Measurements from ENCODE around the gene ARHGEF38. TPM values are rescaled to one million over a fixed set of nuclear protein-coding genes. Genes with fewer than 3 reads are reported as not detected.

ARHGEF38 gene
- total RNA-seq, 3 donors from 2014 or later (not counting 1 experiment from before 2014, with no cell fraction given), result not detected

DNA sequence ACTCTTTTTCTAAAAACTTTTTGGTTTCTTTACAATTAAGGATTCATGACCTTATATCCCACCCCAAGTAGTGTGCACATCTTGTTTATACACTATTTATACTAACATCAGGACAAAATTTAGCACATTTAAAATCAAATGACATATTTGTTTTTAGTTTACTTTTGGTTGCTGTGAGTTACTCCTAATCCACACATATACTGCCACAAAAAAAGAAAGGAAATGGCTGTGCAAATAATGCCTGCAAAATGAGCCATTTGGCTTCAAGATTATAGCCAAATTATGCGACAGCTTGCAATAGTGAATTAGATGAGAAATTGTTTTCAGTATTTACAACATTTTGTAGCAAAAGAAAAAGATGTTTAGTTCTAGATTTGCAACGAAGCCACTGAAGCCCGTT is 10.4 kb upstream of the ARHGEF38 start:
- ATAC-seq (no peak), DNase-seq (no peak)
- TF ChIP-seq, protein P1, sequence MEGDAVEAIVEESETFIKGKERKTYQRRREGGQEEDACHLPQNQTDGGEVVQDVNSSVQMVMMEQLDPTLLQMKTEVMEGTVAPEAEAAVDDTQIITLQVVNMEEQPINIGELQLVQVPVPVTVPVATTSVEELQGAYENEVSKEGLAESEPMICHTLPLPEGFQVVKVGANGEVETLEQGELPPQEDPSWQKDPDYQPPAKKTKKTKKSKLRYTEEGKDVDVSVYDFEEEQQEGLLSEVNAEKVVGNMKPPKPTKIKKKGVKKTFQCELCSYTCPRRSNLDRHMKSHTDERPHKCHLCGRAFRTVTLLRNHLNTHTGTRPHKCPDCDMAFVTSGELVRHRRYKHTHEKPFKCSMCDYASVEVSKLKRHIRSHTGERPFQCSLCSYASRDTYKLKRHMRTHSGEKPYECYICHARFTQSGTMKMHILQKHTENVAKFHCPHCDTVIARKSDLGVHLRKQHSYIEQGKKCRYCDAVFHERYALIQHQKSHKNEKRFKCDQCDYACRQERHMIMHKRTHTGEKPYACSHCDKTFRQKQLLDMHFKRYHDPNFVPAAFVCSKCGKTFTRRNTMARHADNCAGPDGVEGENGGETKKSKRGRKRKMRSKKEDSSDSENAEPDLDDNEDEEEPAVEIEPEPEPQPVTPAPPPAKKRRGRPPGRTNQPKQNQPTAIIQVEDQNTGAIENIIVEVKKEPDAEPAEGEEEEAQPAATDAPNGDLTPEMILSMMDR (IDR thresholded peaks at IDR 0.05), result no peak
- H3K9me3 ChIP-seq (ENCODE audit: control insufficient read depth, insufficient read depth, low read length), result no peaks in the 10 kb centered on the region
- Mint-ChIP-seq H3K9me3 (peaks cover 0 to under 1% of the 10 kb centered on the region in 2 donors), H3K4me1 (peaks cover 1 to 9% of the 10 kb centered on the region in 2 donors), H3K36me3 (no peaks in the 10 kb centered on the region), H3K27ac (no peak overlapping the region), H3K27me3 (ENCODE audit: low read depth in 2 of 2) (peaks cover 5 to 10% of the 10 kb centered on the region in 2 donors), H3K4me3 (no peak overlapping the region)
- H3K27me3 ChIP-seq (ENCODE audit: control insufficient read depth, insufficient read depth, low read length), result peaks cover 2% of the 10 kb centered on the region
- no peak overlapping the region for H3K4me3 ChIP-seq (ENCODE audit: low read length)
- no peaks in the 10 kb centered on the region for H3K4me1 ChIP-seq (ENCODE audit: control insufficient read depth, insufficient read depth, low read length)
- H3K36me3 ChIP-seq (ENCODE audit: control insufficient read depth, insufficient read depth, low read length), result no peaks in the 10 kb centered on the region
- 70% methylated on average over 3 of the region's 3 CpGs for WGBS (ENCODE audit: insufficient coverage)
- intact Hi-C loops (cut with micrococcal nuclease), result no loop called here
- no peak overlapping the region for H3K27ac ChIP-seq (ENCODE audit: low read length)

DNA sequence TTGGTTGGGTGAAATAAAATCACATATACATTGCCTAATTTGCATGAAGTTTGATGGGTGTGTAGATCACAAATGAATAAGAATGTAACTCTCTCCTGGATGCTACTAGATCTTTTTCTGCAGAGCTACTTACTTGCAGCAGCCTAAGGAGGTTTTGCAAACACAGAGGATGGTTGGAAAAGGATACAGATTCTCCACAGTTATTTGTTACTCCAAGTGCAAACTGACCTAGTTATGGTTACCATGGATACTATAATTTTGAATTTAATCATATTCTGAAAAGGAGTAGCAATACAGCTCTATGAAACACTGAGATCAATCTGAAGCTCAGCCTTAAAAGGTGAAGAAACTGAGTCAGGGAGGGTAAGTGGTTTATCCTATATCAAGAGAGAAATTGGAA is 9.1 kb upstream of the ARHGEF38 start:
- H3K27me3 Mint-ChIP-seq (ENCODE audit: low read depth in 2 of 2), result peaks cover 5 to 10% of the 10 kb centered on the region in 2 donors
- no peaks in the 10 kb centered on the region for H3K9me3 Mint-ChIP-seq
- TF ChIP-seq, protein P1 (IDR thresholded peaks at IDR 0.05), result no peak

DNA sequence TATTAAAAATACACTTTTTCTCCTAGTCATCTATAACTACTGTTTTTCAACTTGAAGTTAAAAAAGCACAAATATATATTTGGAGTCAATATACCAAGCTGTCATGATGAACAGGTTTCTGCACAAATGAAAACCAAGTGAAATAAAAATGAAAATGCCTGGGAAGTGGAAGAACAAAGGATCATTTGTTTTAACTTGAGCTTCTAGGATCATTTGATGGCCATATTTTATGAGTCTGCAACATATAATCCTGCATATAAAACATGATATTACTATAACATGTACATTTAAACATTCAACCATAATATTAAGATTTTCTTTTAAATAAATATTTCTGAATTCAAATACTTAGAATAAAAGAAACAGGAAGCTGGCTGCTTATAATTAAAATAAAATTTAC is 8.5 kb upstream of the ARHGEF38 start:
- H3K9me3 Mint-ChIP-seq, result no peaks in the 10 kb centered on the region
- no peak overlapping the region for H3K4me3 ChIP-seq (ENCODE audit: low read length)
- ATAC-seq, result no peak
- H3K27ac Mint-ChIP-seq, result no peak overlapping the region
- no peaks in the 10 kb centered on the region for H3K9me3 ChIP-seq (ENCODE audit: control insufficient read depth, insufficient read depth, low read length)
- TF ChIP-seq, protein P1 (IDR thresholded peaks at IDR 0.05), result no peak
- H3K27ac ChIP-seq (ENCODE audit: low read length), result no peak overlapping the region
- no peaks in the 10 kb centered on the region for H3K4me1 ChIP-seq (ENCODE audit: control insufficient read depth, insufficient read depth, low read length)
- no peak overlapping the region for H3K4me3 Mint-ChIP-seq
- H3K4me1 Mint-ChIP-seq, result peaks cover 0 to 9% of the 10 kb centered on the region in 2 donors
- no peaks in the 10 kb centered on the region for H3K36me3 Mint-ChIP-seq
- DNase-seq, result no peak
- intact Hi-C loops (cut with micrococcal nuclease), result no loop called here
- H3K36me3 ChIP-seq (ENCODE audit: control insufficient read depth, insufficient read depth, low read length), result no peaks in the 10 kb centered on the region
- H3K27me3 ChIP-seq (ENCODE audit: control insufficient read depth, insufficient read depth, low read length), result peaks cover 2% of the 10 kb centered on the region
- H3K27me3 Mint-ChIP-seq (ENCODE audit: low read depth in 2 of 2), result peaks cover 5 to 10% of the 10 kb centered on the region in 2 donors

More for the DNA sequence above, 9.1 kb upstream of the ARHGEF38 start:
- Histone ChIP-seq H3K27ac (ENCODE audit: low read length) (no peak overlapping the region), H3K36me3 (ENCODE audit: control insufficient read depth, insufficient read depth, low read length) (no peaks in the 10 kb centered on the region), H3K4me1 (ENCODE audit: control insufficient read depth, insufficient read depth, low read length) (no peaks in the 10 kb centered on the region), H3K4me3 (ENCODE audit: low read length) (no peak overlapping the region), H3K27me3 (ENCODE audit: control insufficient read depth, insufficient read depth, low read length) (peaks cover 2% of the 10 kb centered on the region), H3K9me3 (ENCODE audit: control insufficient read depth, insufficient read depth, low read length) (no peaks in the 10 kb centered on the region)
- Mint-ChIP-seq H3K4me1 (peaks cover 0 to 9% of the 10 kb centered on the region in 2 donors), H3K4me3 (no peak overlapping the region), H3K36me3 (no peaks in the 10 kb centered on the region), H3K27ac (no peak overlapping the region)
- intact Hi-C loops (cut with micrococcal nuclease), result no loop called here
- no peak for ATAC-seq
- no peak for DNase-seq

DNA sequence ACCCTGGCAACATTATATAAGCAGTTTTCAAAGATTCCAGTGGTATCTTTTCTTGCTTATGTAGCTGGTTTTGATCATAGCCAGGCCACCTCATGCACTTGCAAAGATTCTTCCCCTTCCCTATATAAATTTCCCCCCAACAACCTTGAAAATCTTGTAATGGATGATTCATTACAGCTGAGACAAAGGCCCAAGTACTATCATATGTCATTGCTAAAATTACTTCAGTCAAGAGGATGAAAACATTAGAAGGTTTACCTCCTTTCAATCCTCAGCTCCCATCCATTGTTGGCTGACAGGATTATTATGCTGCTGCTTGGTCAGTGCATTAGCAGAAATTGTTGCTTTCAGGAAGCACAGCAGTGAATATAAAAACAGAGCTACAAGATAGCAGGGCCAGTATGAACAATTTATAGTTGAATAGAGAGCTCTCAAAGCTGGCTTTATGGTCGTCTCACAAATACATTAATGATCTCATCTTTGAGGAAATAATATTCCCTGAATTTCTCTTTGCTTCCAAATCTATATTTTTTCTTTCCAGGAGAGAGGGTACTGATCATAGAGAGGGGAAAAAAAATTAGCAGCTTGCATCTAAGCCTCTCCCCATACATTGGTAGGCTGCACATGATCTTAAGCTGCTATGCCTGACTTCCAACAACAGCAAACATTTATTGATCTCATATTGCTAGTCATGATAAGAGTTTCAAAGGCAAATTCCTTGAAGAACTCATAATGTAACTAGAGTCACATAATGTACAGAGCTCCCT is 7.7 kb upstream of the ARHGEF38 start:
- Histone ChIP-seq H3K4me1 (ENCODE audit: control insufficient read depth, insufficient read depth, low read length) (no peaks in the 10 kb centered on the region), H3K27ac (ENCODE audit: low read length) (no peak overlapping the region), H3K36me3 (ENCODE audit: control insufficient read depth, insufficient read depth, low read length) (no peaks in the 10 kb centered on the region), H3K27me3 (ENCODE audit: control insufficient read depth, insufficient read depth, low read length) (peaks cover 2% of the 10 kb centered on the region), H3K4me3 (ENCODE audit: low read length) (no peak overlapping the region), H3K9me3 (ENCODE audit: control insufficient read depth, insufficient read depth, low read length) (no peaks in the 10 kb centered on the region)
- Mint-ChIP-seq H3K4me1 (peaks cover 0 to 9% of the 10 kb centered on the region in 2 donors), H3K36me3 (no peaks in the 10 kb centered on the region), H3K27ac (no peak overlapping the region), H3K4me3 (no peak overlapping the region), H3K27me3 (ENCODE audit: low read depth in 2 of 2) (peaks cover 5 to 10% of the 10 kb centered on the region in 2 donors), H3K9me3 (no peaks in the 10 kb centered on the region)
- TF ChIP-seq, protein P1 (IDR thresholded peaks at IDR 0.05), result no peak
- DNase-seq (no peak), ATAC-seq (no peak)
- no CpG with 5 or more reads among the region's 1 CpG for WGBS (ENCODE audit: insufficient coverage)
- intact Hi-C loops (cut with micrococcal nuclease), result no loop called here
